Measurements from ENCODE around the gene LRFN2.

Gene LRFN2

DNA sequence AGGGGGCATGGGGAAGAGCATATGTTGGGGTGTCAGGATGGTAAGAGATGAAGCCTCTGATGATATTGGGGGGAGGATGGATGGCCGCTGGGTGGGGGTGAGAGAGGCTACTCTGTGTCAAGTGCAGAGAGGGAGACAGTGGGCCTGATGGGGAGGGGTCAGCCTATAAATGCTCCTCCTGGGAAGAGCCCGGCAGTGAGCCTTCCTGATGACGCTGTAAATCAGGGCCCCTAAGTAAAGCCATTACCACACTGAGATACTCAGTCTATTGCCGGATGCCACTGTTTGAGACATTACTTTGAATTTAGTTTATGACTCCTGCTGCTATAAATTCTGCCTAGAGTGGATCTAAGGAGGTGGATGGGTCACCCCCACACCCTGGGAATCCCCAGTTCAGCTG lies 28.1 kb downstream of the LRFN2 start:
- no peak for DNase-seq (ENCODE audit: low spot score)
- no peak for TF ChIP-seq CTCF (IDR thresholded peaks at IDR 0.05; ENCODE audit: extremely low read depth, missing control alignments)

DNA sequence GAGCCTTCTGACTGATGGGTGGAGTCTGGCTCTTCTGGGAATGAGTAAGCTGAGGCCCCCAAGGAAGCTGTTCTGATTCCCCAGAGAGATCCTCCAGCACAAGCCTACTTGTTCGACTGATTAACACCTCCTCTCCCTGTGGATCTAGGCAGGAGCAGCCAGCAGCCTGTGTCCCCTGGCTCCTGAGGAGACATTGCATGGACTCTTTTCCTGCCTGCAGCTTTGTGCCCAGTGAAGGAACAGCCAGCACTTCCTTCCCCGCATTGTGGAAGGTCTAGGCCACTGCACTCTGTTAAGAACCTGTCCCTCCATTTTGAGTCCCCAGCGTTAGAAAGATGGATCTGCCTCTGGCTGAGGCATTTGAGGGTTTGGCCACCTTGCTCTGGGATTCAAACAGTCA lies 29.1 kb downstream of the LRFN2 start:
- no peak for DNase-seq (ENCODE audit: low spot score)
- no peak for TF ChIP-seq CTCF (IDR thresholded peaks at IDR 0.05; ENCODE audit: extremely low read depth, missing control alignments)

- DNase-seq (ENCODE audit: low spot score): no peak
- no peak for TF ChIP-seq CTCF (IDR thresholded peaks at IDR 0.05; ENCODE audit: extremely low read depth, missing control alignments)
Observed at GRCh38 chr6:40556881-40557280, 30.3 kb downstream of the LRFN2 start.

GRCh38 chr6:40556023-40556422 lies 31.1 kb downstream of the LRFN2 start:
- DNase-seq (ENCODE audit: low spot score): no peak
- no peak for TF ChIP-seq CTCF (IDR thresholded peaks at IDR 0.05; ENCODE audit: extremely low read depth, missing control alignments)

DNA sequence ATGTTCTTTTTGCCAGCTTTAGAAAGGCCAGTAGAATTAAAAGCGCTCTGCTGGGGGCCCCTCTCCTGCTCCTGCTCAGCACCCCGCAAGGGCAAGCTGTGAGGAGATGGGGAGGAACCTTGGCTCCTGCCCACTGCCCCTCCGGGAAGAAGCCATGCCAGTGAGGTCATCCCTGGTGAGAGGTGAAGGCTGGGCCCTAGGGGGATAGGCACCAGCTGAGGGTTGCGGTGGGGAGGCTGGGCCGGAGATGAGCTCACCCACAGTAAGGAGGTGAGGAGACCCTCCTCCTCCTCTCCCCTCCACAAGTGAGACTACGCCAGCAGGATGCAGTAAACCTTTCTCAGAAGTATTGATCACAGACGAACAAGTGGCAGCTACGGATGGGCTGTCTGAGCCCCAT lies 32.1 kb downstream of the LRFN2 start:
- DNase-seq (ENCODE audit: low spot score): no peak
- no peak for TF ChIP-seq CTCF (IDR thresholded peaks at IDR 0.05; ENCODE audit: extremely low read depth, missing control alignments)

DNA sequence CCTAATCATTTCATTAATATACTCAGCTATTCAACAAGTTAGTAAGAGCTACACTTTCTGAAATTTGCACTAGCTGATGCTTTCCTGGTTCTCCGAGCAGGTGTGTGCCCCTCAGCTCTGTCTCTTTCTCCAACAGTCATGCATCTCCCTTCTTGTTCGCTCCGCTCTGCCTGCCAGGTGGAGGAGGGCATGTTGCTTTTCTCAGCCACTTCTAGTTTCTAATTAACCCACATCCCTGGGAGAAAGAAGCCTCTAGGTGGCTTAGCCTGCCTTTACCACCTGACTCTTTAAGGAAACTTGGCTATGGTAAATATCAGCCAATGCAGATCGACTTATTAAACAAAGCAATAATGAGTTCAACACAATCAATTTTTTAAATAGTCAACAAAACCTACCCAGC lies 34.2 kb downstream of the LRFN2 start:
- no peak for TF ChIP-seq CTCF (IDR thresholded peaks at IDR 0.05; ENCODE audit: extremely low read depth, missing control alignments)
- no peak for DNase-seq (ENCODE audit: low spot score)

- DNase-seq (ENCODE audit: low spot score): no peak
- TF ChIP-seq CTCF (IDR thresholded peaks at IDR 0.05; ENCODE audit: extremely low read depth, missing control alignments): no peak
Observed at GRCh38 chr6:40551966-40552505, 35.1 kb downstream of the LRFN2 start.

Measured in GM20000 (cell line).